Inflammatory macrophage treated with lipopolysaccharide for 1 hour (primary cell): Measurements from ENCODE around the gene SLC25A10.

ENCODE experiments used
- DNase-seq, 2 donors: peaks; one replicate each; pipeline ENCODE4 v3.0.0-alpha.2; 2020 to 2022

Gene SLC25A10

GRCh38 chr17:81687770-81688541, 24.1 kb upstream of the SLC25A10 start:
- no peak for DNase-seq

GRCh38 chr17:81688616-81689015, 23.5 kb upstream of the SLC25A10 start:
- no peak for DNase-seq

- no peak for DNase-seq
Observed at GRCh38 chr17:81690066-81690465, 22.0 kb upstream of the SLC25A10 start.

- DNase-seq, result no peak
Observed at GRCh38 chr17:81690549-81690948, 21.5 kb upstream of the SLC25A10 start.

- DNase-seq, result no peak
Observed at GRCh38 chr17:81691196-81691595, 20.9 kb upstream of the SLC25A10 start.

- no peak for DNase-seq
Observed at GRCh38 chr17:81691608-81692007, 20.5 kb upstream of the SLC25A10 start.

GRCh38 chr17:81693509-81694210, 18.4 kb upstream of the SLC25A10 start:
- DNase-seq, result no peak

- no peak for DNase-seq
Observed at GRCh38 chr17:81694810-81695209, 17.3 kb upstream of the SLC25A10 start.

GRCh38 chr17:81695211-81695610, 16.9 kb upstream of the SLC25A10 start:
- DNase-seq, result no peak

- DNase-seq, result no peak
Observed at GRCh38 chr17:81695801-81696200, 16.3 kb upstream of the SLC25A10 start.

GRCh38 chr17:81696218-81696941, 15.7 kb upstream of the SLC25A10 start:
- no peak for DNase-seq

- no peak for DNase-seq
Observed at GRCh38 chr17:81697261-81698044, 14.6 kb upstream of the SLC25A10 start.

- DNase-seq, result no peak
Observed at GRCh38 chr17:81700353-81701287, 11.5 kb upstream of the SLC25A10 start.

- no peak for DNase-seq
Observed at GRCh38 chr17:81701288-81702071, 10.6 kb upstream of the SLC25A10 start.

GRCh38 chr17:81702934-81703746, 8.9 kb upstream of the SLC25A10 start, which contains the start of gene MRPL12:
TSS of gene MRPL12 (plus strand) at chr17:81703367. CDS start at chr17:81703502, 135 bp downstream.
- DNase-seq, result peak; percentile 84 to 95

GRCh38 chr17:81703747-81704654, 8.1 kb upstream of the SLC25A10 start:
- no peak for DNase-seq

GRCh38 chr17:81705518-81706231, 6.4 kb upstream of the SLC25A10 start:
- no peak for DNase-seq

- no peak for DNase-seq
Observed at GRCh38 chr17:81706232-81706611, 5.9 kb upstream of the SLC25A10 start.
